Gastroesophageal sphincter (tissue), 4 donors: ENCODE measurements around the gene PSMB2. TPM values are rescaled to one million over a fixed set of nuclear protein-coding genes. Genes with fewer than 3 reads are reported as not detected.

Source experiments
- ATAC-seq: fragments of 150-250 bp; one replicate; pipeline ENCODE4 v1.9.1; 2016; ENCODE audit warnings: mild to moderate bottlenecking, moderate library complexity
- H3K27ac ChIP-seq, 4 donors: fragments of 200-600 bp; sonication (generic) in 3 of 4; 1 replicate in 3 of 4; 2 replicates in 1 of 4; pipeline ENCODE4 v1.5.1; 2016 to 2019
- H3K27me3 ChIP-seq: fragments of 200-600 bp; sonication (generic); one replicate; pipeline ENCODE4 v1.5.1; 2019
- H3K36me3 ChIP-seq, 2 donors: fragments of 200-600 bp; sonication (generic); one replicate each; pipeline ENCODE4 v1.5.1; 2019; ENCODE audit warnings: control low read depth in 1 of 2
- H3K4me1 ChIP-seq, 3 donors: fragments of 200-600 bp; sonication (generic); 1 replicate in 2 of 3; 2 replicates in 1 of 3; pipeline ENCODE4 v1.5.1; 2016 to 2019; ENCODE audit warnings: control low read depth in 2 of 3
- H3K4me3 ChIP-seq, 2 donors: fragments of 200-600 bp; sonication (generic); one replicate each; pipeline ENCODE4 v1.5.1; 2019; ENCODE audit warnings: mild to moderate bottlenecking in 1 of 2, moderate library complexity in 1 of 2
- H3K9me3 ChIP-seq, 3 donors: fragments of 200-600 bp; sonication (generic); one replicate each; pipeline ENCODE4 v1.5.1; 2017 to 2019; ENCODE audit warnings: control low read depth in 2 of 3
- CTCF ChIP-seq, 4 experiments: fragments of 200-600 bp in 2 of 4; fragments of 450-650 bp in 2 of 4; sonication (generic) in 1 of 4; IDR thresholded peaks; one replicate each; pipeline ENCODE4 v1.5.1; 2017 to 2019; ENCODE audit warnings: antibody characterized with exemption in 4 of 4, mild to moderate bottlenecking in 2 of 4, moderate library complexity in 2 of 4
- EP300 ChIP-seq: sonication (generic); formaldehyde crosslinking; IDR thresholded peaks from one replicate; pipeline ENCODE4 v1.6.1; 2017; ENCODE audit warnings: antibody characterized with exemption, mild to moderate bottlenecking
- POLR2A ChIP-seq, 2 donors: fragments of 450-650 bp; IDR thresholded peaks; one replicate each; pipeline ENCODE4 v1.6.1; 2017; ENCODE audit warnings: antibody characterized with exemption in 2 of 2, mild to moderate bottlenecking in 2 of 2, moderate library complexity in 1 of 2
- POLR2AphosphoS5 ChIP-seq: sonication (generic); formaldehyde crosslinking; IDR thresholded peaks from one replicate; pipeline ENCODE4 v1.6.1; 2017; ENCODE audit warnings: antibody characterized with exemption
- WGBS, 2 donors: methylation state at CpG; one replicate each; pipeline ENCODE4 v1.1.5; 2018; ENCODE audit warnings: low coverage in 1 of 2; 5-methylcytosine and 5-hydroxymethylcytosine counted together
- total RNA-seq, 4 donors: library from RNA; depleted of rRNA; stranded (reverse); fragments of >200 nt; gene quantifications; one replicate each; pipeline ENCODE4 v1.1.0, GENCODE V29; 2016

PSMB2 gene
- total RNA-seq, 4 donors from 2014 or later = 31.0 to 39.3 (median 38.7) TPM

GRCh38 chr1:35598895-35599294 lies 42.4 kb downstream of the PSMB2 start:
- no peaks in the 10 kb centered on the region for H3K4me1 ChIP-seq
- H3K9me3 ChIP-seq = no peaks in the 10 kb centered on the region
- no peak for ATAC-seq
- H3K27ac ChIP-seq = no peak overlapping the region
- TF ChIP-seq POLR2AphosphoS5 = no peak
- no peak for TF ChIP-seq EP300
- TF ChIP-seq POLR2A (IDR thresholded peaks at IDR 0.05) = no peak
- TF ChIP-seq CTCF (IDR thresholded peaks at IDR 0.05) = no peak
- H3K27me3 ChIP-seq = no peaks in the 10 kb centered on the region
- H3K36me3 ChIP-seq = peaks cover 0 to 68% of the 10 kb centered on the region in 2 donors
- H3K4me3 ChIP-seq = no peak overlapping the region
- 67% methylated on average over 2 of the region's 2 CpGs; no CpG with 5 or more reads in 1 of the 2 donors for WGBS, 2 donors

- ATAC-seq = no peak
- H3K36me3 ChIP-seq = peaks cover 0 to 58% of the 10 kb centered on the region in 2 donors
- H3K9me3 ChIP-seq = no peaks in the 10 kb centered on the region
- no peaks in the 10 kb centered on the region for H3K27me3 ChIP-seq
- H3K27ac ChIP-seq = no peak overlapping the region
- 75 to 90% methylated on average over 4 to 5 of the region's 5 CpGs for WGBS, 2 donors
- no peaks in the 10 kb centered on the region for H3K4me1 ChIP-seq
- TF ChIP-seq CTCF (IDR thresholded peaks at IDR 0.05) = no peak
- TF ChIP-seq POLR2A (IDR thresholded peaks at IDR 0.05) = no peak
- TF ChIP-seq EP300 = no peak
- no peak for TF ChIP-seq POLR2AphosphoS5
- no peak overlapping the region for H3K4me3 ChIP-seq
These were observed 43.5 kb downstream of the PSMB2 start for GRCh38 chr1:35597870-35598269.

GRCh38 chr1:35595684-35596083 lies 45.6 kb downstream of the PSMB2 start:
- WGBS, 2 donors = 92% methylated on average over 7 of the region's 7 CpGs
- Histone ChIP-seq H3K27me3 (no peaks in the 10 kb centered on the region), H3K4me1 (no peaks in the 10 kb centered on the region), H3K27ac (no peak overlapping the region), H3K4me3 (no peak overlapping the region), H3K36me3 (peaks cover 0 to 44% of the 10 kb centered on the region in 2 donors), H3K9me3 (no peaks in the 10 kb centered on the region)
- TF ChIP-seq CTCF (IDR thresholded peaks at IDR 0.05) (no peak), POLR2AphosphoS5 (no peak), EP300 (no peak), POLR2A (IDR thresholded peaks at IDR 0.05) (no peak)
- no peak for ATAC-seq

- no peak overlapping the region for H3K27ac ChIP-seq
- 80 to 85% methylated on average over 1 to 2 of the region's 9 CpGs for WGBS, 2 donors
- peaks cover 0 to 37% of the 10 kb centered on the region in 2 donors for H3K36me3 ChIP-seq
These were observed 47.1 kb downstream of the PSMB2 start for GRCh38 chr1:35594005-35594760.

More at GRCh38 chr1:35594005-35594760, 47.1 kb downstream of the PSMB2 start:
- no peaks in the 10 kb centered on the region for H3K4me1 ChIP-seq
- H3K4me3 ChIP-seq = no peak overlapping the region
- TF ChIP-seq POLR2A (IDR thresholded peaks at IDR 0.05) (no peak), EP300 (no peak), CTCF (IDR thresholded peaks at IDR 0.05) (no peak), POLR2AphosphoS5 (no peak)
- H3K9me3 ChIP-seq = no peaks in the 10 kb centered on the region
- no peaks in the 10 kb centered on the region for H3K27me3 ChIP-seq
- no peak for ATAC-seq
